ENCODE results near the gene CACNG4. TPM values are rescaled to one million over a fixed set of nuclear protein-coding genes. Genes with fewer than 3 reads are reported as not detected.

Gene CACNG4
- polyA plus RNA-seq, 1 experiment, result 0.06 TPM

DNA sequence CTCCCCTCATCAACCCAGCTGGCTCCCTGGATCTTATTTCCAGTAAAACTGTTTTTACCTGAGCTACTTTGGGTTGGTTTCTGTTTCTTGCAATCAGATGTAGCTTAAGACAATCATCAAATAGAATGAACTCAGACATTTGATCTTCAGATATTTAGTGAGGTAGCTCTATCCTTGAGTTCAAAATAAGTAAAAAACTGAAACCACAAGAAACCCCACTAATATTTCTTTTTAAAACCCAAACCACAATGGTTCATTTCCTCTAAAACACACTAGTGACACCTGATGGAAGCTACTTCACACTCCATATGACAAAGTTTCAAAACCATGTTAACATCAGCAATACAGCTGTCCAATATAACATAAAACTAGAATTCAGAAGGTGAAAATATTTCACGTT lies 117.6 kb downstream of the CACNG4 start:
- POLR2A ChIA-PET, result no interaction called here
- TF ChIP-seq, protein P1, sequence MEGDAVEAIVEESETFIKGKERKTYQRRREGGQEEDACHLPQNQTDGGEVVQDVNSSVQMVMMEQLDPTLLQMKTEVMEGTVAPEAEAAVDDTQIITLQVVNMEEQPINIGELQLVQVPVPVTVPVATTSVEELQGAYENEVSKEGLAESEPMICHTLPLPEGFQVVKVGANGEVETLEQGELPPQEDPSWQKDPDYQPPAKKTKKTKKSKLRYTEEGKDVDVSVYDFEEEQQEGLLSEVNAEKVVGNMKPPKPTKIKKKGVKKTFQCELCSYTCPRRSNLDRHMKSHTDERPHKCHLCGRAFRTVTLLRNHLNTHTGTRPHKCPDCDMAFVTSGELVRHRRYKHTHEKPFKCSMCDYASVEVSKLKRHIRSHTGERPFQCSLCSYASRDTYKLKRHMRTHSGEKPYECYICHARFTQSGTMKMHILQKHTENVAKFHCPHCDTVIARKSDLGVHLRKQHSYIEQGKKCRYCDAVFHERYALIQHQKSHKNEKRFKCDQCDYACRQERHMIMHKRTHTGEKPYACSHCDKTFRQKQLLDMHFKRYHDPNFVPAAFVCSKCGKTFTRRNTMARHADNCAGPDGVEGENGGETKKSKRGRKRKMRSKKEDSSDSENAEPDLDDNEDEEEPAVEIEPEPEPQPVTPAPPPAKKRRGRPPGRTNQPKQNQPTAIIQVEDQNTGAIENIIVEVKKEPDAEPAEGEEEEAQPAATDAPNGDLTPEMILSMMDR (IDR thresholded peaks at IDR 0.05; ENCODE audit: insufficient read depth, low read depth, low read length), result no peak

More for the DNA sequence above, 117.6 kb downstream of the CACNG4 start:
- H3K4me3 ChIP-seq (ENCODE audit: low read depth, low read length), result no peak overlapping the region
- CTCF ChIA-PET, result interaction anchor here (0.7 kb wide), 1 partner anchor 1525 kb away, joined by 3 read pairs; no protein-coding TSS in a partner anchor
- H3K27me3 ChIP-seq (ENCODE audit: control insufficient read depth, insufficient read depth, low read length), result no peaks in the 10 kb centered on the region
- no peak for DNase-seq (ENCODE audit: low read depth)
- peaks cover 5% of the 10 kb centered on the region for H3K36me3 ChIP-seq (ENCODE audit: control insufficient read depth, insufficient read depth, low read length)

Other genes with a start within 250 kb of the CACNG4 start
- gene CACNG5, start 129.6 kb upstream of the CACNG4 start, polyA plus RNA-seq (2011; rRNA removed), result not detected in 2 replicates
- gene CACNG1, start 79.8 kb downstream of the CACNG4 start, polyA plus RNA-seq (2011; rRNA removed), result not detected in 2 replicates